T-helper 22 cell (primary cell): ENCODE measurements around the gene G0S2.

Source experiments
- DNase-seq: peaks from one replicate; pipeline ENCODE4 v3.0.0-alpha.2; 2020; ENCODE audit warnings: low read depth

G0S2 gene

GRCh38 chr1:209720326-209720725, 45.1 kb downstream of the G0S2 start:
- DNase-seq = no peak

GRCh38 chr1:209720826-209721225, 45.6 kb downstream of the G0S2 start:
- DNase-seq = no peak

GRCh38 chr1:209721323-209721722, 46.1 kb downstream of the G0S2 start:
- no peak for DNase-seq

- DNase-seq = no peak
Measured at GRCh38 chr1:209723265-209723664, 48.1 kb downstream of the G0S2 start.

- DNase-seq = no peak
Measured at GRCh38 chr1:209723756-209724693, 48.8 kb downstream of the G0S2 start.
